DND-41 (cell line): ENCODE data around the gene GUCY1A1.

Source experiments
- ATAC-seq: fragments of 200-7000 bp; cut with Tn5 transposase; 3 replicates; pipeline ENCODE4 v1.9.1; 2021; ENCODE audit warnings: low read depth; ENCODE audit not compliant: insufficient read depth
- DNase-seq: peaks from one replicate; pipeline ENCODE4 v3.0.0-alpha.2; 2020
- H2AFZ ChIP-seq: 2 replicates; pipeline ENCODE4 v1.6.0; 2012; ENCODE audit warnings: low read depth, low read length
- H3K27ac ChIP-seq: 2 replicates; pipeline ENCODE4 v1.5.1; 2012; ENCODE audit warnings: low read length, inconsistent platforms
- H3K27me3 ChIP-seq: fragments of 200-600 bp; sonication (generic); 2 replicates; pipeline ENCODE4 v1.6.0; 2012; ENCODE audit warnings: low read length, mild to moderate bottlenecking, inconsistent platforms; ENCODE audit not compliant: insufficient read depth, poor library complexity
- H3K36me3 ChIP-seq: 2 replicates; pipeline ENCODE4 v1.5.1; 2012; ENCODE audit warnings: low read length, inconsistent platforms; ENCODE audit not compliant: insufficient read depth
- H3K4me1 ChIP-seq: 2 replicates; pipeline ENCODE4 v1.5.1; 2012; ENCODE audit warnings: mild to moderate bottlenecking, low read length; ENCODE audit not compliant: insufficient read depth
- H3K4me2 ChIP-seq: 2 replicates; pipeline ENCODE4 v1.6.0; 2012; ENCODE audit warnings: mild to moderate bottlenecking, moderate library complexity, low read length, inconsistent platforms; ENCODE audit not compliant: insufficient read depth
- H3K4me3 ChIP-seq, 2 experiments: fragments of 200-600 bp in 1 of 2; shearing (Covaris generic) in 1 of 2; 2 replicates each; pipeline ENCODE4 v1.5.1; 2012 to 2016; ENCODE audit warnings: inconsistent platforms in 2 of 2, low read length in 2 of 2, mild to moderate bottlenecking in 2 of 2, low read depth in 1 of 2, moderate library complexity in 1 of 2
- H3K79me2 ChIP-seq: 2 replicates; pipeline ENCODE4 v1.6.0; 2012; ENCODE audit warnings: low read length, inconsistent platforms; ENCODE audit not compliant: insufficient read depth
- H3K9ac ChIP-seq: 2 replicates; pipeline ENCODE4 v1.6.0; 2012; ENCODE audit warnings: low read depth, mild to moderate bottlenecking, inconsistent platforms, low read length, moderate library complexity
- H3K9me3 ChIP-seq: 2 replicates; pipeline ENCODE4 v1.5.1; 2012; ENCODE audit warnings: low read length, moderate library complexity, mild to moderate bottlenecking, inconsistent platforms; ENCODE audit not compliant: insufficient read depth, severe bottlenecking
- H4K20me1 ChIP-seq: 2 replicates; pipeline ENCODE4 v1.6.0; 2012; ENCODE audit warnings: low read length; ENCODE audit not compliant: insufficient read depth
- CTCF ChIP-seq: IDR thresholded peaks from 2 replicates; pipeline ENCODE4 v1.5.1; 2012; ENCODE audit warnings: borderline replicate concordance, low read length, moderate library complexity, mild to moderate bottlenecking; ENCODE audit not compliant: poor library complexity, severe bottlenecking; ENCODE audit errors: extremely low read depth
- EZH2 ChIP-seq: IDR thresholded peaks from 3 replicates; pipeline ENCODE4 v1.6.1; 2012; ENCODE audit warnings: borderline replicate concordance, low read depth, mild to moderate bottlenecking, moderate library complexity, low read length, inconsistent platforms; ENCODE audit not compliant: severe bottlenecking

The GUCY1A1 gene

DNA sequence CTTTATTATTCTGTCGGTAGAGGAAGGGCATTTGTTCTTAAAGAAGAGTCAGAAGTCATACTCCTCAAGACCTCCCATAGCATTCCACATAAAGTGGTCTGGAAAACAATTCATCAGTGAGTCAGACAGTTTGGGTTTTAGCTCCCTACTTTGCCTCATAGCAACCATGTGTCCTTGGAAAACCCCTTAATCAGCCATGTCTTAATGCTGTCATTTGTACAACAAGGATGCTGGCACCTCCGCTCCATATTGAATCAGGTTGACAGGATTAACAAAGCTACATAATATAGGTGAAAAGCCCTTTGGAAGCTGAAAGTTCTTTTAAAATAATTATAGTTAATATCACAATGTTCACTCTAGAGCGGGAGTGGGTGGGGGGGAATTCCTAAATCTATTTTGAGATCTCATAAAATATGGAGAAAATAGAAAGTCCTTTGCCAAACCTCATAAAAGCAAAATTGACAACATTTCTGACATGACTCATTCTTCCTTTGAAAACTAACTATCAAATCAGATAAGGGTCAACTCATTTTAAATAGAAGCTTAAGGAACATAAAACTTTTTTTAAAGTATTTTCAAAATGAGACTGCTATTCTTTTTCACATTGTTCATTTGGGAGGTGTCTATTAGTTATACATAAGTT, 37.3 kb upstream of the GUCY1A1 start:
- Histone ChIP-seq H3K27ac (no peak overlapping the region), H3K4me2 (no peak overlapping the region), H3K4me3 (no peak overlapping the region), H3K79me2 (no peaks in the 10 kb centered on the region), H2AFZ (no peak overlapping the region), H3K4me1 (no peaks in the 10 kb centered on the region), H3K9me3 (no peaks in the 10 kb centered on the region), H3K9ac (no peak overlapping the region), H4K20me1 (no peaks in the 10 kb centered on the region), H3K36me3 (no peaks in the 10 kb centered on the region), H3K27me3 (no peaks in the 10 kb centered on the region)
- no peak for DNase-seq
- TF ChIP-seq EZH2 (no peak), CTCF (no peak)
- ATAC-seq, result no peak

GRCh38 chr4:155629956-155630355, 36.7 kb upstream of the GUCY1A1 start:
- DNase-seq (no peak), ATAC-seq (no peak)
- peaks cover under 1% of the 10 kb centered on the region; the same call in 1 of the 2 replicates for H3K4me1 ChIP-seq
- H3K79me2 ChIP-seq, result no peaks in the 10 kb centered on the region
- H3K27ac ChIP-seq, result no peak overlapping the region
- no peak overlapping the region for H3K4me3 ChIP-seq
- no peak overlapping the region for H2AFZ ChIP-seq
- no peak overlapping the region for H3K4me2 ChIP-seq
- H3K9ac ChIP-seq, result no peak overlapping the region
- H3K27me3 ChIP-seq, result no peaks in the 10 kb centered on the region
- no peak for TF ChIP-seq EZH2
- TF ChIP-seq CTCF, result no peak
- H3K9me3 ChIP-seq, result no peaks in the 10 kb centered on the region
- H4K20me1 ChIP-seq, result no peaks in the 10 kb centered on the region
- H3K36me3 ChIP-seq, result no peaks in the 10 kb centered on the region

- Histone ChIP-seq H3K36me3 (no peaks in the 10 kb centered on the region), H3K4me1 (peaks cover 20% of the 10 kb centered on the region), H3K4me2 (no peak overlapping the region), H3K9ac (no peak overlapping the region), H3K27me3 (no peaks in the 10 kb centered on the region), H2AFZ (no peak overlapping the region), H3K27ac (no peak overlapping the region), H3K79me2 (no peaks in the 10 kb centered on the region), H3K4me3 (no peak overlapping the region), H3K9me3 (no peaks in the 10 kb centered on the region), H4K20me1 (no peaks in the 10 kb centered on the region)
- TF ChIP-seq CTCF (no peak), EZH2 (no peak)
- DNase-seq, result no peak
- no peak for ATAC-seq
Measured at GRCh38 chr4:155632310-155632840, 34.3 kb upstream of the GUCY1A1 start.
